Stimulated activated memory B cell treated with anti-CD40 and anti-IgM and Interleukin-4, amounts not matched to agents 10 μg/mL and 1 μg/mL and 100 μg/mL, for 72 hours (primary cell): ENCODE data around the gene SMARCE1.

ENCODE experiments used
- ATAC-seq: fragments of 150-1000 bp; cut with Tn5 transposase; 2 replicates; pipeline ENCODE4 v1.10.0; 2021
- H3K27ac Mint-ChIP-seq: one replicate; pipeline ENCODE4 v1.8.0; 2022; ENCODE audit warnings: mild to moderate bottlenecking, mixed read lengths
- H3K27me3 Mint-ChIP-seq: one replicate; pipeline ENCODE4 v1.8.0; 2022; ENCODE audit warnings: mixed read lengths
- H3K36me3 Mint-ChIP-seq: one replicate; pipeline ENCODE4 v1.8.0; 2022; ENCODE audit warnings: mixed read lengths
- H3K4me1 Mint-ChIP-seq: one replicate; pipeline ENCODE4 v1.8.0; 2022; ENCODE audit warnings: mixed read lengths
- H3K4me3 Mint-ChIP-seq: one replicate; pipeline ENCODE4 v1.8.0; 2022; ENCODE audit warnings: mild to moderate bottlenecking, moderate library complexity, mixed read lengths
- H3K9me3 Mint-ChIP-seq: one replicate; pipeline ENCODE4 v1.8.0; 2022; ENCODE audit warnings: mixed read lengths

The SMARCE1 gene

GRCh38 chr17:40607641-40608040, 40.0 kb downstream of the SMARCE1 start:
- ATAC-seq = no peak
- Mint-ChIP-seq H3K4me3 (no peak overlapping the region), H3K36me3 (no peaks in the 10 kb centered on the region), H3K9me3 (no peaks in the 10 kb centered on the region), H3K27me3 (no peaks in the 10 kb centered on the region), H3K27ac (peak overlapping the region; percentile 70), H3K4me1 (peaks cover 49% of the 10 kb centered on the region)

GRCh38 chr17:40606548-40607353, 40.9 kb downstream of the SMARCE1 start:
- H3K27ac Mint-ChIP-seq = no peak overlapping the region
- H3K4me3 Mint-ChIP-seq = no peak overlapping the region

GRCh38 chr17:40605306-40605705, 42.3 kb downstream of the SMARCE1 start:
- H3K4me1 Mint-ChIP-seq = peaks cover 60% of the 10 kb centered on the region
- no peak for ATAC-seq
- no peaks in the 10 kb centered on the region for H3K27me3 Mint-ChIP-seq
- H3K4me3 Mint-ChIP-seq = no peak overlapping the region
- no peaks in the 10 kb centered on the region for H3K36me3 Mint-ChIP-seq
- H3K9me3 Mint-ChIP-seq = no peaks in the 10 kb centered on the region
- peak overlapping the region; percentile 99 for H3K27ac Mint-ChIP-seq

More at GRCh38 chr17:40606548-40607353, 40.9 kb downstream of the SMARCE1 start:
- ATAC-seq = no peak
- H3K9me3 Mint-ChIP-seq = no peaks in the 10 kb centered on the region
- H3K27me3 Mint-ChIP-seq = no peaks in the 10 kb centered on the region
- no peaks in the 10 kb centered on the region for H3K36me3 Mint-ChIP-seq
- peaks cover 53% of the 10 kb centered on the region for H3K4me1 Mint-ChIP-seq

- H3K36me3 Mint-ChIP-seq = no peaks in the 10 kb centered on the region
- H3K4me3 Mint-ChIP-seq = no peak overlapping the region
- H3K4me1 Mint-ChIP-seq = peaks cover 60% of the 10 kb centered on the region
- no peak for ATAC-seq
- no peaks in the 10 kb centered on the region for H3K9me3 Mint-ChIP-seq
- H3K27ac Mint-ChIP-seq = peak overlapping the region; percentile 99
- no peaks in the 10 kb centered on the region for H3K27me3 Mint-ChIP-seq
Measured at GRCh38 chr17:40604327-40605080, 43.1 kb downstream of the SMARCE1 start.

- H3K36me3 Mint-ChIP-seq = no peaks in the 10 kb centered on the region
- peak; percentile 1 for ATAC-seq
- no peaks in the 10 kb centered on the region for H3K9me3 Mint-ChIP-seq
- no peaks in the 10 kb centered on the region for H3K27me3 Mint-ChIP-seq
- H3K4me1 Mint-ChIP-seq = peaks cover 63% of the 10 kb centered on the region
- peak overlapping the region; percentile 99 for H3K27ac Mint-ChIP-seq
- H3K4me3 Mint-ChIP-seq = peak overlapping the region; percentile 25
Measured at GRCh38 chr17:40602445-40603443, 44.9 kb downstream of the SMARCE1 start.

GRCh38 chr17:40600486-40601046, 47.1 kb downstream of the SMARCE1 start:
- H3K4me1 Mint-ChIP-seq = peaks cover 78% of the 10 kb centered on the region
- H3K27ac Mint-ChIP-seq = peak overlapping the region; percentile 99
- H3K36me3 Mint-ChIP-seq = no peaks in the 10 kb centered on the region
- ATAC-seq = no peak
- no peak overlapping the region for H3K4me3 Mint-ChIP-seq
- peaks cover 3% of the 10 kb centered on the region for H3K9me3 Mint-ChIP-seq
- no peaks in the 10 kb centered on the region for H3K27me3 Mint-ChIP-seq

- Mint-ChIP-seq H3K27ac (peak overlapping the region; percentile 99), H3K9me3 (peaks cover 3% of the 10 kb centered on the region), H3K4me1 (peaks cover 84% of the 10 kb centered on the region), H3K36me3 (no peaks in the 10 kb centered on the region), H3K4me3 (peak overlapping the region; percentile 53), H3K27me3 (no peaks in the 10 kb centered on the region)
- peak; percentile 2 for ATAC-seq
Measured at GRCh38 chr17:40599468-40599763, 48.2 kb downstream of the SMARCE1 start.

- Mint-ChIP-seq H3K27ac (peak overlapping the region; percentile 99), H3K4me3 (peak overlapping the region; percentile 53), H3K9me3 (peaks cover 3% of the 10 kb centered on the region), H3K36me3 (no peaks in the 10 kb centered on the region), H3K27me3 (no peaks in the 10 kb centered on the region), H3K4me1 (peaks cover 88% of the 10 kb centered on the region)
- peak; percentile 92 for ATAC-seq
Measured at GRCh38 chr17:40598619-40599467, 48.8 kb downstream of the SMARCE1 start.

- H3K9me3 Mint-ChIP-seq = peaks cover 3% of the 10 kb centered on the region
- ATAC-seq = no peak
- no peaks in the 10 kb centered on the region for H3K27me3 Mint-ChIP-seq
- H3K4me3 Mint-ChIP-seq = peak overlapping the region; percentile 53
- H3K27ac Mint-ChIP-seq = peak overlapping the region; percentile 99
- peaks cover 86% of the 10 kb centered on the region for H3K4me1 Mint-ChIP-seq
- H3K36me3 Mint-ChIP-seq = no peaks in the 10 kb centered on the region
Measured at GRCh38 chr17:40598301-40598618, 49.4 kb downstream of the SMARCE1 start.

- Mint-ChIP-seq H3K27me3 (no peaks in the 10 kb centered on the region), H3K4me1 (peaks cover 80% of the 10 kb centered on the region), H3K36me3 (no peaks in the 10 kb centered on the region), H3K27ac (peak overlapping the region; percentile 99), H3K9me3 (peaks cover 3% of the 10 kb centered on the region), H3K4me3 (peak overlapping the region; percentile 53)
- ATAC-seq = no peak
Measured at GRCh38 chr17:40597556-40598300, 49.9 kb downstream of the SMARCE1 start.

- peaks cover 75% of the 10 kb centered on the region for H3K4me1 Mint-ChIP-seq
- H3K36me3 Mint-ChIP-seq = no peaks in the 10 kb centered on the region
- peak overlapping the region; percentile 11 for H3K4me3 Mint-ChIP-seq
- no peaks in the 10 kb centered on the region for H3K27me3 Mint-ChIP-seq
- H3K9me3 Mint-ChIP-seq = peaks cover 3% of the 10 kb centered on the region
- peak overlapping the region; percentile 99 for H3K27ac Mint-ChIP-seq
- ATAC-seq = no peak
Measured at GRCh38 chr17:40597156-40597555, 50.5 kb downstream of the SMARCE1 start.

- ATAC-seq = peak; percentile 73
- Mint-ChIP-seq H3K4me3 (peak overlapping the region; percentile 5), H3K4me1 (peaks cover 69% of the 10 kb centered on the region)
Measured at GRCh38 chr17:40596261-40596919, 51.2 kb downstream of the SMARCE1 start.

GRCh38 chr17:40590742-40591141, 56.9 kb downstream of the SMARCE1 start:
- Mint-ChIP-seq H3K36me3 (peaks cover 8% of the 10 kb centered on the region), H3K27ac (no peak overlapping the region), H3K4me1 (peaks cover 55% of the 10 kb centered on the region), H3K27me3 (no peaks in the 10 kb centered on the region), H3K9me3 (peaks cover 5% of the 10 kb centered on the region), H3K4me3 (no peak overlapping the region)
- ATAC-seq = no peak

More at GRCh38 chr17:40596261-40596919, 51.2 kb downstream of the SMARCE1 start:
- Mint-ChIP-seq H3K27ac (peak overlapping the region; percentile 99), H3K36me3 (no peaks in the 10 kb centered on the region), H3K9me3 (peaks cover 3% of the 10 kb centered on the region), H3K27me3 (no peaks in the 10 kb centered on the region)
